Keratinocyte (primary cell): ENCODE data around the gene HK1. TPM values are rescaled to one million over a fixed set of nuclear protein-coding genes. Genes with fewer than 3 reads are reported as not detected.

Source experiments
- DNase-seq: peaks from one replicate; pipeline ENCODE4 v3.0.0-alpha.2; 2011; ENCODE audit warnings: low read depth, missing footprints, low spot score
- FAIRE-seq: peaks from 2 replicates; lab custom pipeline; 2011; peaks lifted over from hg19 to GRCh38; lab: Jason Lieb, UNC
- H2AFZ ChIP-seq: 2 replicates; pipeline ENCODE4 v1.6.0; 2012; ENCODE audit warnings: low read length, control low read depth, inconsistent platforms; ENCODE audit not compliant: control insufficient read depth
- H3K27ac ChIP-seq: 2 replicates; pipeline ENCODE4 v1.5.1; 2011; ENCODE audit warnings: low read length; ENCODE audit not compliant: control insufficient read depth, insufficient read depth
- H3K27me3 ChIP-seq: 3 replicates; pipeline ENCODE4 v1.6.0; 2011; ENCODE audit warnings: low read length; ENCODE audit not compliant: control insufficient read depth, insufficient read depth; ENCODE audit errors: extremely low read depth
- H3K36me3 ChIP-seq, 2 experiments: 2 replicates in 1 of 2; 3 replicates in 1 of 2; pipeline ENCODE4 v1.5.1; 2011; ENCODE audit warnings: low read length in 2 of 2, mild to moderate bottlenecking in 1 of 2; ENCODE audit not compliant: control insufficient read depth in 2 of 2, insufficient read depth in 2 of 2; ENCODE audit errors: extremely low read depth in 1 of 2
- H3K4me1 ChIP-seq: 3 replicates; pipeline ENCODE4 v1.5.1; 2011; ENCODE audit warnings: low read length; ENCODE audit not compliant: control insufficient read depth, insufficient read depth; ENCODE audit errors: extremely low read depth
- H3K4me2 ChIP-seq: 3 replicates; pipeline ENCODE4 v1.6.0; 2011; ENCODE audit warnings: low read depth, low read length; ENCODE audit not compliant: control insufficient read depth, insufficient read depth; ENCODE audit errors: extremely low read depth
- H3K4me3 ChIP-seq, 3 experiments: fragments of 200-600 bp in 1 of 3; sonication (generic) in 1 of 3; 2 replicates in 2 of 3; 3 replicates in 1 of 3; pipeline ENCODE4 v1.5.1; 2011 to 2016; ENCODE audit warnings: low read length in 3 of 3, mild to moderate bottlenecking in 3 of 3, control low read depth in 2 of 3, inconsistent platforms in 1 of 3, low read depth in 1 of 3, mixed read lengths in 1 of 3, mixed run types in 1 of 3, moderate library complexity in 1 of 3; ENCODE audit not compliant: control insufficient read depth in 2 of 3, insufficient read depth in 2 of 3; ENCODE audit errors: extremely low read depth in 1 of 3
- H3K79me2 ChIP-seq: 2 replicates; pipeline ENCODE4 v1.6.0; 2012; ENCODE audit warnings: low read length; ENCODE audit not compliant: control insufficient read depth, insufficient read depth
- H3K9ac ChIP-seq: 3 replicates; pipeline ENCODE4 v1.6.0; 2011; ENCODE audit warnings: low read length; ENCODE audit not compliant: control insufficient read depth, insufficient read depth; ENCODE audit errors: extremely low read depth
- H3K9me1 ChIP-seq: 3 replicates; pipeline ENCODE4 v1.6.0; 2011; ENCODE audit warnings: low read length; ENCODE audit not compliant: control insufficient read depth, insufficient read depth; ENCODE audit errors: extremely low read depth
- H3K9me3 ChIP-seq: 2 replicates; pipeline ENCODE4 v1.5.1; 2012; ENCODE audit warnings: low read depth, low read length; ENCODE audit not compliant: control insufficient read depth
- H4K20me1 ChIP-seq: 3 replicates; pipeline ENCODE4 v1.6.0; 2011; ENCODE audit warnings: low read length; ENCODE audit not compliant: control insufficient read depth, insufficient read depth; ENCODE audit errors: extremely low read depth
- CTCF ChIP-seq, 3 experiments: IDR thresholded peaks in 1 of 3; conservative IDR thresholded peaks in 1 of 3; optimal IDR thresholded peaks in 1 of 3; 2 replicates in 2 of 3; 3 replicates in 1 of 3; pipeline versions ENCODE3 to v1.5.1; 2011; ENCODE audit warnings: low read length in 3 of 3, mild to moderate bottlenecking in 3 of 3, moderate library complexity in 2 of 3, control low read depth in 1 of 3, inconsistent platforms in 1 of 3; ENCODE audit not compliant: insufficient read depth in 2 of 3; ENCODE audit errors: extremely low read depth in 1 of 3
- EZH2 ChIP-seq: IDR thresholded peaks from one replicate; pipeline ENCODE4 v1.6.1; 2012; ENCODE audit warnings: inconsistent platforms, mild to moderate bottlenecking, low read length, moderate library complexity
- dilution Hi-C: fragments of 300-500 bp; cut with MboI; formaldehyde crosslinking; loops from one replicate; pipeline ENCODE4 v1.7.0; 2020; ENCODE audit warnings: low sequenced_read_pairs; ENCODE audit not compliant: extremely low pct_ligation_motif_present
- polyA plus RNA-seq, 5 experiments: library from polyadenylated mRNA; depleted of rRNA in 3 of 5; stranded (reverse) in 3 of 5; stranded (forward) in 1 of 5; unstranded in 1 of 5; fragments of >200 nt; gene quantifications; 1 replicate in 1 of 5; 2 replicates in 3 of 5; 3 replicates in 1 of 5; pipeline versions ENCODE4 v1.2.1 to v1.2.3, GENCODE V29; 2011 to 2012; ENCODE audit warnings: missing spikeins in 2 of 5, low read depth in 1 of 5, low replicate concordance in 1 of 5

Gene HK1
- polyA plus RNA-seq, 1 donor (not counting 4 experiments of a cell fraction or from before 2014, with no cell fraction given), result 106 TPM

GRCh38 chr10:69254877-69255276 is 23.4 kb upstream of the HK1 start:
- Histone ChIP-seq H3K9me3 (no peaks in the 10 kb centered on the region), H3K36me3 (no peaks in the 10 kb centered on the region), H3K27me3 (no peaks in the 10 kb centered on the region), H3K9me1 (no peaks in the 10 kb centered on the region), H3K79me2 (no peaks in the 10 kb centered on the region), H3K4me2 (no peak overlapping the region), H3K4me3 (no peak overlapping the region), H2AFZ (no peak overlapping the region), H3K27ac (no peak overlapping the region), H4K20me1 (no peaks in the 10 kb centered on the region), H3K9ac (no peak overlapping the region), H3K4me1 (no peaks in the 10 kb centered on the region)
- dilution Hi-C loops, result no loop called here
- no peak for DNase-seq
- TF ChIP-seq EZH2 (no peak), CTCF (optimal IDR thresholded peaks at IDR 0.05 in 1 of 3, IDR thresholded peaks at IDR 0.05 in 1 of 3, conservative IDR thresholded peaks at IDR 0.05 in 1 of 3; ENCODE audit: extremely low read depth in 1 of 3, insufficient read depth in 2 of 3, low read length in 3 of 3) (no peak)
- no peak for FAIRE-seq

GRCh38 chr10:69259547-69260243 is 18.6 kb upstream of the HK1 start:
- no peaks in the 10 kb centered on the region for H3K79me2 ChIP-seq
- no peak overlapping the region for H3K4me3 ChIP-seq
- no peaks in the 10 kb centered on the region for H3K36me3 ChIP-seq
- no peaks in the 10 kb centered on the region for H3K9me3 ChIP-seq
- no peaks in the 10 kb centered on the region for H4K20me1 ChIP-seq
- dilution Hi-C loops, result no loop called here
- H3K4me2 ChIP-seq, result no peak overlapping the region
- TF ChIP-seq CTCF (optimal IDR thresholded peaks at IDR 0.05 in 1 of 3, IDR thresholded peaks at IDR 0.05 in 1 of 3, conservative IDR thresholded peaks at IDR 0.05 in 1 of 3; ENCODE audit: extremely low read depth in 1 of 3, insufficient read depth in 2 of 3, low read length in 3 of 3), result no peak
- TF ChIP-seq EZH2, result no peak
- no peak overlapping the region for H3K9ac ChIP-seq
- H3K4me1 ChIP-seq, result no peaks in the 10 kb centered on the region
- no peaks in the 10 kb centered on the region for H3K9me1 ChIP-seq
- H3K27ac ChIP-seq, result no peak overlapping the region
- no peaks in the 10 kb centered on the region for H3K27me3 ChIP-seq
- FAIRE-seq (no peak), DNase-seq (no peak)
- H2AFZ ChIP-seq, result no peak overlapping the region
